Dermis microvascular lymphatic vessel endothelial cell (primary cell): Measurements from ENCODE around the gene NEO1. TPM values are rescaled to one million over a fixed set of nuclear protein-coding genes. Genes with fewer than 3 reads are reported as not detected.

Source experiments
- DNase-seq, 2 donors: peaks; one replicate each; pipeline versions ENCODE4 v3.0.0 to v3.0.0-alpha.2; 2010; ENCODE audit warnings: low read depth in 2 of 2
- total RNA-seq: library from RNA; depleted of rRNA; stranded (reverse); fragments of >200 nt; gene quantifications from 2 replicates; pipeline ENCODE4 v1.2.1, GENCODE V29; 2014

The NEO1 gene
- total RNA-seq, 1 donor from 2014 or later = 1.9 TPM

- DNase-seq = no peak
Observed at GRCh38 chr15:73031648-73032047, 20.6 kb upstream of the NEO1 start.

- DNase-seq = no peak
Observed at GRCh38 chr15:73033611-73034010, 18.7 kb upstream of the NEO1 start.

GRCh38 chr15:73034221-73034620, 18.0 kb upstream of the NEO1 start:
- no peak for DNase-seq

- DNase-seq = no peak
Observed at GRCh38 chr15:73035221-73035620, 17.0 kb upstream of the NEO1 start.

GRCh38 chr15:73038220-73038619, 14.0 kb upstream of the NEO1 start:
- no peak for DNase-seq

- no peak for DNase-seq
Observed at GRCh38 chr15:73046073-73046472, 6.2 kb upstream of the NEO1 start.

GRCh38 chr15:73047882-73048281, 4.4 kb upstream of the NEO1 start:
- DNase-seq = no peak

GRCh38 chr15:73048624-73049295, 3.5 kb upstream of the NEO1 start:
- DNase-seq = no peak

- no peak for DNase-seq
Observed at GRCh38 chr15:73049564-73050215, 2.6 kb upstream of the NEO1 start.

- DNase-seq = no peak
Observed at GRCh38 chr15:73050561-73051295, 1.5 kb upstream of the NEO1 start.

GRCh38 chr15:73051391-73051806, 864 bp upstream of the NEO1 start:
- no peak for DNase-seq

- peak; percentile 3 to 6 for DNase-seq
Observed at GRCh38 chr15:73052653-73053397, 562 bp downstream of the NEO1 start.

- DNase-seq = no peak
Observed at GRCh38 chr15:73053398-73053723, 1.1 kb downstream of the NEO1 start.

GRCh38 chr15:73054417-73054953, 2.2 kb downstream of the NEO1 start:
- DNase-seq = no peak

GRCh38 chr15:73056460-73056859, 4.2 kb downstream of the NEO1 start:
- no peak for DNase-seq

- DNase-seq = no peak
Observed at GRCh38 chr15:73058437-73058836, 6.2 kb downstream of the NEO1 start.

GRCh38 chr15:73065114-73065513, 12.9 kb downstream of the NEO1 start:
- DNase-seq = no peak

GRCh38 chr15:73069109-73069508, 16.8 kb downstream of the NEO1 start:
- DNase-seq = no peak

GRCh38 chr15:73072894-73073293, 20.6 kb downstream of the NEO1 start:
- DNase-seq = no peak

- no peak for DNase-seq
Observed at GRCh38 chr15:73074241-73074640, 22.0 kb downstream of the NEO1 start.

- DNase-seq = no peak
Observed at GRCh38 chr15:73075160-73075859, 23.0 kb downstream of the NEO1 start.
